ENCODE results near the gene MAPK1. TPM values are rescaled to one million over a fixed set of nuclear protein-coding genes. Genes with fewer than 3 reads are reported as not detected.
"Not testable (repeated sequence)": the region's sequence is repeated elsewhere in the genome, so short reads cannot be mapped to it uniquely, and the experiment has no call there.

The MAPK1 gene
- total RNA-seq, 1 donor: 46.3 TPM

GRCh38 chr22:21790359-21790758 is 77.1 kb downstream of the MAPK1 start:
- peaks cover 23% of the 10 kb centered on the region for H3K36me3 ChIP-seq (ENCODE audit: insufficient read depth, low read length)
- H3K27me3 ChIP-seq (ENCODE audit: insufficient read depth, low read length): no peaks in the 10 kb centered on the region
- H4K20me1 ChIP-seq (ENCODE audit: insufficient read depth, low read length): peaks cover 4% of the 10 kb centered on the region
- H2AFZ ChIP-seq (ENCODE audit: low read length): no peak overlapping the region
- no peak overlapping the region for H3K4me3 ChIP-seq (ENCODE audit: insufficient read depth, low read length)
- DNase-seq (ENCODE audit: insufficient read length, low spot score, missing footprints): no peak
- H3K79me2 ChIP-seq (ENCODE audit: insufficient read depth, low read length): peaks cover 13% of the 10 kb centered on the region
- no peak overlapping the region for H3K4me2 ChIP-seq (ENCODE audit: insufficient read depth, low read length)
- H3K9me3 ChIP-seq (ENCODE audit: low read depth, low read length): no peaks in the 10 kb centered on the region
- H3K4me1 ChIP-seq (ENCODE audit: insufficient read depth, low read length): peaks cover 12% of the 10 kb centered on the region
- TF ChIP-seq CTCF (IDR thresholded peaks at IDR 0.05; ENCODE audit: extremely low read depth, low read depth, low read length): no peak
- H3K27ac ChIP-seq (ENCODE audit: low read depth, low read length): no peak overlapping the region

- peaks cover 12% of the 10 kb centered on the region for H3K4me1 ChIP-seq (ENCODE audit: insufficient read depth, low read length)
- not testable (repeated sequence) for H4K20me1 ChIP-seq (ENCODE audit: insufficient read depth, low read length); H3K4me3 ChIP-seq (ENCODE audit: insufficient read depth, low read length); DNase-seq (ENCODE audit: insufficient read length, low spot score, missing footprints); H3K4me2 ChIP-seq (ENCODE audit: insufficient read depth, low read length); H3K9me3 ChIP-seq (ENCODE audit: low read depth, low read length); H3K27me3 ChIP-seq (ENCODE audit: insufficient read depth, low read length); H3K27ac ChIP-seq (ENCODE audit: low read depth, low read length); H2AFZ ChIP-seq (ENCODE audit: low read length)
- H3K36me3 ChIP-seq (ENCODE audit: insufficient read depth, low read length): peaks cover 33% of the 10 kb centered on the region
- H3K79me2 ChIP-seq (ENCODE audit: insufficient read depth, low read length): peaks cover 21% of the 10 kb centered on the region
These were observed 79.9 kb downstream of the MAPK1 start for GRCh38 chr22:21787565-21787964.

- Histone ChIP-seq H3K27me3 (ENCODE audit: insufficient read depth, low read length) (no peaks in the 10 kb centered on the region), H3K27ac (ENCODE audit: low read depth, low read length) (no peak overlapping the region), H2AFZ (ENCODE audit: low read length) (no peak overlapping the region), H3K9me3 (ENCODE audit: low read depth, low read length) (no peaks in the 10 kb centered on the region), H4K20me1 (ENCODE audit: insufficient read depth, low read length) (peaks cover 12% of the 10 kb centered on the region), H3K79me2 (ENCODE audit: insufficient read depth, low read length) (peaks cover 19% of the 10 kb centered on the region), H3K4me1 (ENCODE audit: insufficient read depth, low read length) (peaks cover 12% of the 10 kb centered on the region), H3K4me2 (ENCODE audit: insufficient read depth, low read length) (no peak overlapping the region), H3K36me3 (ENCODE audit: insufficient read depth, low read length) (peaks cover 24% of the 10 kb centered on the region), H3K4me3 (ENCODE audit: insufficient read depth, low read length) (no peak overlapping the region)
- no peak for TF ChIP-seq CTCF (IDR thresholded peaks at IDR 0.05; ENCODE audit: extremely low read depth, low read depth, low read length)
- no peak for DNase-seq (ENCODE audit: insufficient read length, low spot score, missing footprints)
These were observed 87.2 kb downstream of the MAPK1 start for GRCh38 chr22:21780259-21780658.

- TF ChIP-seq CTCF (IDR thresholded peaks at IDR 0.05; ENCODE audit: extremely low read depth, low read depth, low read length): no peak
- Histone ChIP-seq H3K4me3 (ENCODE audit: insufficient read depth, low read length) (no peak overlapping the region), H3K9me3 (ENCODE audit: low read depth, low read length) (no peaks in the 10 kb centered on the region), H3K4me2 (ENCODE audit: insufficient read depth, low read length) (no peak overlapping the region), H3K36me3 (ENCODE audit: insufficient read depth, low read length) (peaks cover 16% of the 10 kb centered on the region), H4K20me1 (ENCODE audit: insufficient read depth, low read length) (peaks cover 14% of the 10 kb centered on the region), H3K27me3 (ENCODE audit: insufficient read depth, low read length) (no peaks in the 10 kb centered on the region), H3K4me1 (ENCODE audit: insufficient read depth, low read length) (peaks cover 12% of the 10 kb centered on the region), H3K27ac (ENCODE audit: low read depth, low read length) (peak overlapping the region; percentile 25), H3K79me2 (ENCODE audit: insufficient read depth, low read length) (peaks cover 14% of the 10 kb centered on the region), H2AFZ (ENCODE audit: low read length) (no peak overlapping the region)
- DNase-seq (ENCODE audit: insufficient read length, low spot score, missing footprints): no peak
These were observed 88.0 kb downstream of the MAPK1 start for GRCh38 chr22:21779444-21779843.
